ENCODE measurements around the gene SMCO4.

- TF ChIP-seq POLR2AphosphoS5 (IDR thresholded peaks at IDR 0.05; ENCODE audit: low read depth) (no peak), EZH2phosphoT487 (IDR thresholded peaks at IDR 0.05; ENCODE audit: unreplicated experiment) (no peak), CTCF (conservative IDR thresholded peaks at IDR 0.05; ENCODE audit: low read depth in 2 of 2) (no peak), ETS1 (IDR thresholded peaks at IDR 0.05) (no peak), CREB1 (CRISPR knock-in tag; IDR thresholded peaks at IDR 0.05; ENCODE audit: low read depth) (no peak), EZH2 (IDR thresholded peaks at IDR 0.05; ENCODE audit: low read depth, unreplicated experiment) (no peak), REST (IDR thresholded peaks at IDR 0.05; ENCODE audit: unreplicated experiment) (no peak)
Observed at GRCh38 chr11:93500759-93501158, 42.4 kb downstream of the SMCO4 start.

Data from GM23338 (cell line).